Inferior parietal cortex (tissue), 1 donor: ENCODE measurements around the gene SNRNP70.
"Not testable (repeated sequence)": the region's sequence is repeated elsewhere in the genome, so short reads cannot be mapped to it uniquely, and the experiment has no call there.

ENCODE experiments used
- DNase-seq: peaks from one replicate; pipeline ENCODE4 v3.0.0-alpha.2; 2016; ENCODE audit errors: extremely low spot score

The SNRNP70 gene

DNA sequence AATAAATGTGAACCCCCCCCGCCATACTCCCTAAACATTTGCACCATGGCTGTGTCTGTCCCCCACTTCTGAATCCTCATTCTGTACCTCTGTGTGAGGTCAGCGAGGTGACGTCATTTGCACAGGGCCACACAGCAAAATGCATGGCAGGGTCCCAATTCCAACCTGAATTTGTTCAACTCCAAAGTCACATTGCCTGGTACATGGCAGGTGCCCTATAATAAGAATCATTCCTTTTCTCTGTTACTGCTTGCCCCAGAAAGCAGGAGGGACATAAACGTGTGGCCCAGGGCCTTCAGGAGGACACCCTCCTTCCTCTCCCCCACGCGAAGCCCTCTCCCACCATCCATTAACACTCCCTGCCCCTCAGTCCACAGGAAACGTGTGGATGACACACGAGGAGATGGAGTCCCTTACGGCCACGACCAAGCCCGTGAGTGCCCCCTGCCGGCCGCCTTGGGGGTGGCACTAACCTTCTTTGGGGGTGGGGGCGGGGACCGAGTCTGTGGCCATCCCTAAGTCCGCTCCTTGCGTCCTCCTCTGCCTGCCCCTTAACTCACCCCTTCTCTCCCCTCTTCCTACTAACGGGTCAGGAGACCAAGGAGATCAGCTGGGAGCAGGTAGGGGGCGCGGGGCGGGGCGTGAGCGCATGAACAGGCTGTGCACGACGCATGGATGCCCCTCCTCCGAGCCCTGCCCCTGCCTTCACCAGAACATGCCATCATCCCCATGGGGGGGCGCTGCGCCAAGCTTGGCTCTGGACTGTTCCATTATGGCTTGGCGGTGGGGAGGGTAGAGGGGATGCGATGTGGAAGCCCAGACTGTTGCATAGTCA is 60.5 kb downstream of the SNRNP70 start:
- peak; percentile 67 for DNase-seq

DNA sequence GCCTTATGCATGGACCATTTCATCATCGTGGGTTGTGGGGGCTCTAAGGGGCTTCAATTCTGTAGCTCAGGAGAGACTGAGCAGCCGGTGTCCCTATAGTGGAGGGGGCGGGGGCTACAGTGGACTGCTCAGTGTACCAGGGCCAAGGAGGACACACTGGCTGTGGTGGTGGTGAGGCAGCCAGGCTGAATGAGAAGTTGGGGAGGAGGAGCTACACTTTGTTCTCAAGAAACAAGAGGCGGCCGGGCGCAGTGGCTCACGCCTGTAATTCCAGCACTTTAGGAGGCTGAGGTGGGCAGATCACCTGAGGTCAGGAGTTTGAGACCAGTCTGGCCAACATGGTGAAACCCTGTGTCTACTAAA is 61.1 kb downstream of the SNRNP70 start:
- not testable (repeated sequence) for DNase-seq

- no peak for DNase-seq
Observed at GRCh38 chr19:49148044-49148682, 62.9 kb downstream of the SNRNP70 start.

DNA sequence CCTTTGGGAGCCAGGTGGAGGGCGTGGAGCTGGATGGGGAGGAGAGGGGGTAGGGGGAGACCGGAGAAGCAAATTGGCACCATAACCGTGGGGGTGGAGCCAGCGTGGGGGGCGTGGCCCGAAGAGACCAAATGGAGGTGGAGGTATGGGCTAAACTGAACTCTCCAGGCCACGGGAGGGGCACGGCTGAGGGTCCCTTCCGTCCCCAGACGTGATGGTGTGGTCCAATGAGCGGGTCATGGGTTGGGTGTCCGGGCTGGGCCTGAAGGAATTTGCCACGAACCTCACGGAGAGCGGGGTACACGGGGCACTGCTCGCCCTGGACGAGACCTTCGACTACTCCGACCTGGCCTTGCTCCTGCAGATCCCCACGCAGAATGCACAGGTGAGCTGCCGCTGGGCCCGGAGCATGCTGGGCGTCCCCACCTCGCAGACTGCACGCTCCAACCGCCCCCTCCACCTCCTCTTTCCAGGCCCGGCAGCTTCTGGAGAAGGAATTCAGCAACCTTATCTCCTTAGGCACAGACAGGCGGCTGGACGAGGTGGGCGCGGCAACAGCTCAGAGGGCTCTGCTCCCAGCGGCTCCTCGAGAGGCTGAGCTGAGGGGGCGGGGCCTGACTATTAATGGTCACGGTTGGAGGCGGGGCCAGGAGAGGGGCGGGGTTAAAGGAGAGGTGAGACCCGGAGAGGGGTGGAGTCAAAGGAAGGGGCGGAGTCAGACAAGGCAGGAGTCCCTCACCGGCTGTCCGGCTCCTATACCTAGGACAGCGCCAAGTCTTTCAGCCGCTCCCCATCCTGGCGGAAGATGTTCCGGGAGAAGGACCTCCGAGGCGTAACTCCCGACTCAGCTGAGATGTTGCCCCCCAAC is 63.8 kb downstream of the SNRNP70 start:
- peak; percentile 69 for DNase-seq

- DNase-seq: peak; percentile 86
Observed at GRCh38 chr19:49149652-49150105, 64.4 kb downstream of the SNRNP70 start.

DNA sequence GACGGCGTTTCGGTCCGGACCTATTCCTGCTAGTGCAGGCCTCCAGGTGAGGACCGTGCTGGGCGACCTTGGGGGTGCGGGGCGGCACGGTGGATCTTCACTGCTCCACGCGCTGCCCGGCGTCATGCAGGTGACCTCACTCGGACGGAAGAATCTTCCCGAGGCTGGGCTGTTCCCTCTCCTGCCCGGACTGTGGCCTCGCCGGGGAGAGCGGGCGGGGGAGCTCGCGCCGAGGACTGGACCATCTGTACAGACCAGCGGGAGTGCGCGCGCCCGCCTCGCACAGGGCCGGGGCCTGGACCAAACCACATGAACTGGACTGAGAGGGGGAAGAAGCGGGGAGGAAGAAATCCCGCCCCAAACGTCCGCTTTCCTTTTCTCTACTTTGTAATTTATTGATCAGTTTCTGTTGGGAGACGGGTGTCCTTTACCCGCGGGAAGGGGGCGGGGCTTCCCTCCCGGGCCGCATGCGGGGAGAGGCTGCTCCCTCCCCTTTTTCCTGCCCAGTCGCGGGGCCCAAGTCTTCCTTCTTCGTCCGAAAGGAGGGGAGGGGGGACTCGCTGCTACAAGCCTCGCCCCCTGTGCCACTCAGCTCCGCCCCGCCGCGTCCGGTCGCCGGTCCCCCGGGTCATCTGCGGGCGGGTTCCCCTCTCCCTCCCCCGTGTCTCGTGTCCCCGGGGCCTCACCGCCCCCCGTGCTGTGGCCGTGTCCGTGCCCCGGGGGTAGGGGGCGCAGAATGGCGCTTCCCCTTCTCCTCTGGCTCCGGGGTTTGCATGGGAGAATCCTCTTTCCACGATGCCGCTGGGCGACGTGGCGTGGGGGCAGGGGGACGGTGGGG is 65.1 kb downstream of the SNRNP70 start:
- DNase-seq: peak; percentile 71

DNA sequence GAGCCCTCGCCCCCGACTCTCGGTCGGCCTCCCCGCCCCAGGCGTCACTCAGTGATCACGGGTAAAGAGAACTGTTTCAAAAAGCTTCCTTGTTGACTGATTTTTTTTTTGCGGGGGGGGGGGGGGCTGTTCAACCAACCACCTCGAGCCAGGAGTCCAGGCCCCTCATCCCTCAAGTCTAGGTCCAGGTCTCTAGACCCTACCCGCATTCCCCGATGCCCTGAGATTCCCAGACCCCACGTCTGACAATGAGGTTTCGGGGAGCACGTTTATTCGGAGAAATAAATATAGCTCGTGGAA is 65.6 kb downstream of the SNRNP70 start:
- DNase-seq: no peak

GRCh38 chr19:49151267-49152118 is 66.2 kb downstream of the SNRNP70 start:
- DNase-seq: peak; percentile 44

- no peak for DNase-seq
Observed at GRCh38 chr19:49152119-49152550, 66.9 kb downstream of the SNRNP70 start.

GRCh38 chr19:49153167-49153809 is 68.0 kb downstream of the SNRNP70 start:
- no peak for DNase-seq

DNA sequence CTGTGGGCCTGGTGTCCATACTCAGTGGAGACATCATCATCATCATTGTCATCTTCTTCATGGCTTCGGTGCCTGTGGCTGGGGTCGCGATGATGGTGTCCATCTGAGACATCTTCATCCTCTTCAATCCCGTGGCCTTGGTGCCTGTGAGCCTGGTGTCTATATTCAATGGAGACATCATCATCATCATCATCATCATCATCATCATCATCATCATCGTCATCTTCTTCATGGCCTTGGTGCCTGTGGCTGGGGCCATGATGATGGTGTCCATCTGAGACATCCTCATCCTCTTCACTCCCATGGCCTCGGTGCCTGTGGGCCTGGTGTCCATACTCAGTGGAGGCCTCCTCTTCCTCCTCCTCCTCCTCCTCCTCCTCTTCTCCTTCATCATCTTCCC is 69.0 kb downstream of the SNRNP70 start:
- no peak for DNase-seq

DNA sequence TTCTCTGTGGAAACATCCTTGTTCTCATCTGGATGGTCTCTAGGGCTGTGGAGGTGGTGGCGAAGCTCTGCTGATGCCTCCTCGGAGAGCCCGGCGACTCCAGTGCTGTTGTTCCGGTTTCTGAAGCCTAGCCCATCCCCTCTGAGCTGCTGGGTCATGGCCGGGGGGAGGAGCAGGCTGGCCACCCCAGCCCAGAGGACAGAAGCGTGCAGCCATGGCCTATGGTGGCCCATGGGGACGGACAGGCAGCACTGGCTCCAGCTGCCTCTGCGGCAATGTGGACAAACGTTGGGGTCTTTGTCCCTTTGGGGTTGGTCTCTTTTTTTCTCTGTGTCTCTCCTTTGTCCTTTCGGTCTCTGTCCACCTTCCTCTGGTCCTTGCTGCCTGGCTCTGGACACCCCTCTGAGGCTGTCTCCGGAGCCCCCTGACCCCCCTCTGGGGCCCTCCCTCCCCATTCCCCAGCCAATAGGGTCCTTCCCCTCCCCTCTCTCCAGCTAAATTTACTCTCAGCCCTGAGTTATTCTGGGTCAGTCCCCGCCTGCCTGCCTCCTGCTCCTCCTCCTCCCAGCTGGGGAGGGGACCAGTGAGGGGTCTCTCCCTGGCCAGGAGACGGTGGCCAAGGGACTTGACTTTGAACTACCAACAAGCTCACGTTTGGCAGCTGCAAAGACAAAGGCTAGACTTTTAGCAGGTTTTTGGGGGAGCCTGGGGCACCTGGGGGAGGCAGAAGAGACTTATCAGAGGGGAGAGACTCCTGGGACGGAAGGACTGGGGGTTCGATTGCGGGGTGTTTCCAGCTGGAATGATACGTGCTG is 70.0 kb downstream of the SNRNP70 start, which contains the start of gene HRC:
Gene HRC, minus strand, starts transcription at position 392 of the 815 bp plus-strand sequence. Its CDS starts 159 bp downstream, at position 233.
- DNase-seq: no peak

GRCh38 chr19:49155820-49156346 is 70.6 kb downstream of the SNRNP70 start:
- no peak for DNase-seq

- DNase-seq: peak; percentile 59
Observed at GRCh38 chr19:49157445-49158224, 72.4 kb downstream of the SNRNP70 start, which contains the start of gene TRPM4. TSS of gene TRPM4 (plus strand) at chr19:49157792. CDS start at chr19:49157867, 75 bp downstream.
